GM18907 (cell line): ENCODE results near the gene SNRK.

ENCODE experiments used
- ATAC-seq: cut with Tn5 transposase; IDR thresholded peaks from one replicate; pipeline ENCODE4 v1.9.1; 2021; ENCODE audit warnings: mild to moderate bottlenecking, moderate library complexity; ENCODE audit not compliant: unreplicated experiment

SNRK gene

GRCh38 chr3:43266995-43267394, 19.3 kb upstream of the SNRK start:
- no peak for ATAC-seq

GRCh38 chr3:43268636-43269035, 17.7 kb upstream of the SNRK start:
- no peak for ATAC-seq

- no peak for ATAC-seq
These were observed 16.3 kb upstream of the SNRK start for GRCh38 chr3:43270078-43270477.

- ATAC-seq = no peak
These were observed 12.9 kb upstream of the SNRK start for GRCh38 chr3:43273416-43273815.

GRCh38 chr3:43279082-43279481, 7.3 kb upstream of the SNRK start:
- no peak for ATAC-seq

GRCh38 chr3:43279532-43279931, 6.8 kb upstream of the SNRK start:
- no peak for ATAC-seq

GRCh38 chr3:43281020-43281419, 5.3 kb upstream of the SNRK start:
- no peak for ATAC-seq

- no peak for ATAC-seq
These were observed 2.2 kb upstream of the SNRK start for GRCh38 chr3:43284171-43284570.

GRCh38 chr3:43285644-43286043, 696 bp upstream of the SNRK start:
- no peak for ATAC-seq

- ATAC-seq = peak; percentile 43
These were observed 630 bp downstream of the SNRK start for GRCh38 chr3:43286841-43287499.

GRCh38 chr3:43287500-43287873, 1.1 kb downstream of the SNRK start:
- ATAC-seq = no peak

- no peak for ATAC-seq
These were observed 2.0 kb downstream of the SNRK start for GRCh38 chr3:43288366-43288765.

GRCh38 chr3:43288850-43289249, 2.5 kb downstream of the SNRK start:
- no peak for ATAC-seq

- no peak for ATAC-seq
These were observed 3.1 kb downstream of the SNRK start for GRCh38 chr3:43289401-43289800.

GRCh38 chr3:43289841-43290470, 3.6 kb downstream of the SNRK start:
- ATAC-seq = no peak

GRCh38 chr3:43290956-43291355, 4.6 kb downstream of the SNRK start:
- ATAC-seq = no peak

- ATAC-seq = no peak
These were observed 5.2 kb downstream of the SNRK start for GRCh38 chr3:43291546-43291945.

GRCh38 chr3:43294975-43295374, 8.6 kb downstream of the SNRK start:
- ATAC-seq = no peak

GRCh38 chr3:43296565-43296964, 10.2 kb downstream of the SNRK start:
- ATAC-seq = peak; percentile 84

GRCh38 chr3:43298292-43298691, 12.0 kb downstream of the SNRK start:
- no peak for ATAC-seq

GRCh38 chr3:43298761-43299160, 12.4 kb downstream of the SNRK start:
- ATAC-seq = no peak

GRCh38 chr3:43302116-43302880, 16.0 kb downstream of the SNRK start:
- ATAC-seq = no peak
